HepG2 (cell line): Measurements from ENCODE around the gene MCM6. TPM values are rescaled to one million over a fixed set of nuclear protein-coding genes. Genes with fewer than 3 reads are reported as not detected.

ENCODE experiments used
- ATAC-seq: fragments of 200-7000 bp; cut with Tn5 transposase; 3 replicates; pipeline ENCODE4 v1.9.1; 2020; ENCODE audit warnings: mild to moderate bottlenecking, moderate library complexity
- BruUV-seq: library from RNA; stranded (reverse); fragments of 400-500 nt; replicated peaks from 2 replicates; lab custom pipeline; 2021; lab: Mats Ljungman, UMichigan
- CTCF ChIA-PET: fragments of 300-600 bp; formaldehyde crosslinking; extraction: SDS; loops from one replicate; lab custom pipeline; 2021; ENCODE audit warnings: low total read pairs, inconsistent platforms, low intra/inter-chr PET ratio; lab: Yijun Ruan, JAX
- POLR2A ChIA-PET: fragments of 350-600 bp; sonication (Branson Sonifier 250); formaldehyde crosslinking; loops from one replicate; lab custom pipeline; 2020; ENCODE audit warnings: antibody characterized with exemption, inconsistent platforms; lab: Yijun Ruan, JAX
- DNase-seq: peaks from one replicate; pipeline ENCODE4 v3.0.0-alpha.2; 2015; ENCODE audit warnings: low spot score
- FAIRE-seq: peaks from 3 replicates; lab custom pipeline; 2011; peaks lifted over from hg19 to GRCh38; lab: Jason Lieb, UNC
- H2AFZ ChIP-seq: one replicate; pipeline ENCODE4 v1.6.1; 2011; ENCODE audit warnings: low read length, inconsistent platforms
- H3K27ac ChIP-seq: fragments of 300-600 bp; 3 replicates; pipeline ENCODE4 v1.8.0; 2011; ENCODE audit warnings: mixed run types, mild to moderate bottlenecking, mixed read lengths, low read length, inconsistent platforms; ENCODE audit not compliant: insufficient read depth; ENCODE audit errors: extremely low read length
- H3K27me3 ChIP-seq, 2 experiments: fragments of 200-600 bp in 1 of 2; 2 replicates in 1 of 2; 3 replicates in 1 of 2; pipeline versions ENCODE4 v1.6.0 to v1.8.0; 2011; ENCODE audit warnings: low read length in 2 of 2, mild to moderate bottlenecking in 2 of 2, moderate library complexity in 2 of 2, inconsistent platforms in 1 of 2; ENCODE audit not compliant: insufficient read depth in 2 of 2, control insufficient read depth in 1 of 2
- H3K36me3 ChIP-seq, 2 experiments: fragments of 200-600 bp in 1 of 2; replicated peaks in 1 of 2; 2 replicates in 1 of 2; 3 replicates in 1 of 2; pipeline versions ENCODE4 v1.5.1 to v1.8.0; 2011; ENCODE audit warnings: low read length in 2 of 2, inconsistent platforms in 1 of 2; ENCODE audit not compliant: insufficient read depth in 2 of 2, control insufficient read depth in 1 of 2
- H3K4me1 ChIP-seq: 2 replicates; pipeline ENCODE4 v1.5.1; 2012; ENCODE audit warnings: low read length, inconsistent platforms; ENCODE audit not compliant: insufficient read depth
- H3K4me2 ChIP-seq: 2 replicates; pipeline ENCODE4 v1.6.0; 2011; ENCODE audit warnings: low read depth, low read length, inconsistent platforms
- H3K4me3 ChIP-seq, 3 experiments: fragments of 200-600 bp in 1 of 3; sonication (generic), shearing (Covaris generic) in 1 of 3; replicated peaks in 1 of 3; 2 replicates each; pipeline ENCODE4 v1.5.1; 2011 to 2016; ENCODE audit warnings: low read length in 3 of 3, inconsistent platforms in 2 of 3, low read depth in 2 of 3, mild to moderate bottlenecking in 2 of 3, control low read depth in 1 of 3, mixed read lengths in 1 of 3; ENCODE audit not compliant: insufficient read depth in 1 of 3
- H3K79me2 ChIP-seq: one replicate; pipeline ENCODE4 v1.6.1; 2011; ENCODE audit warnings: low read length, inconsistent platforms; ENCODE audit not compliant: insufficient read depth
- H3K9ac ChIP-seq: 2 replicates; pipeline ENCODE4 v1.6.0; 2011; ENCODE audit warnings: mild to moderate bottlenecking, low read depth, low read length, inconsistent platforms; ENCODE audit not compliant: insufficient read depth
- H3K9me3 ChIP-seq: 2 replicates; pipeline ENCODE4 v1.5.1; 2012; ENCODE audit warnings: mild to moderate bottlenecking, low read length
- H4K20me1 ChIP-seq: 2 replicates; pipeline ENCODE4 v1.6.0; 2011; ENCODE audit warnings: inconsistent platforms, mild to moderate bottlenecking, low read length, moderate library complexity; ENCODE audit not compliant: insufficient read depth
- EP300 ChIP-seq, 3 experiments: sonication (generic) in 1 of 3; formaldehyde crosslinking in 1 of 3; IDR thresholded peaks; 2 replicates each; pipeline versions ENCODE4 v1.5.1 to v1.6.1; 2011 to 2020; ENCODE audit warnings: low read depth in 2 of 3, low read length in 2 of 3, borderline replicate concordance in 1 of 3, improper control_type of control experiment in 1 of 3, mild to moderate bottlenecking in 1 of 3, missing genetic modification reagents in 1 of 3, moderate library complexity in 1 of 3
- PLRG1 ChIP-seq: fragments of 450-650 bp; conservative IDR thresholded peaks from 2 replicates; pipeline ENCODE4 v1.6.1; 2016
- ZNF121 ChIP-seq: sonication (generic); formaldehyde crosslinking; IDR thresholded peaks from 2 replicates; pipeline ENCODE4 v1.5.0; 2020; ENCODE audit warnings: mild to moderate bottlenecking, missing genetic modification reagents
- ZNF878 ChIP-seq: sonication (generic); formaldehyde crosslinking; IDR thresholded peaks from 2 replicates; pipeline ENCODE4 v1.8.1; 2023; ENCODE audit warnings: mild to moderate bottlenecking, missing genetic modification reagents, moderate library complexity
- WGBS: methylation state at CpG from one replicate; pipeline ENCODE4 v1.1.6; 2017; ENCODE audit warnings: low lambda C conversion rate; 5-methylcytosine and 5-hydroxymethylcytosine counted together
- in situ Hi-C: cut with HindIII; loops from 2 replicates; pipeline ENCODE4 v1.10.0; 2017; ENCODE audit warnings: low pct_unique_long_range_greater_than_20kb; ENCODE audit not compliant: extremely low pct_ligation_motif_present
- intact Hi-C: fragments of 100-400 bp; cut with micrococcal nuclease; formaldehyde crosslinking; loops from one replicate; pipeline ENCODE4 v1.10.0; 2022; ENCODE audit not compliant: unreplicated experiment
- polyA plus RNA-seq, 8 experiments: library from polyadenylated mRNA; depleted of rRNA in 3 of 8; stranded (reverse) in 7 of 8; unstranded in 1 of 8; fragments of >200 nt; fragmentation: Illumina TruSeq in 4 of 8; extraction: Trizol in 4 of 8; gene quantifications; 2 replicates each; pipeline versions ENCODE4 v1.2.1 to v1.2.3, GENCODE V29; 2011 to 2016; ENCODE audit warnings: low read depth in 4 of 8, missing spikeins in 1 of 8, mixed read lengths in 1 of 8; ENCODE audit not compliant: insufficient read depth in 1 of 8
- total RNA-seq, 5 experiments: library from RNA; depleted of rRNA; stranded (reverse); fragments of >200 nt; fragmentation: Illumina TruSeq; extraction: Trizol; gene quantifications; 2 replicates each; pipeline ENCODE4 v1.2.3, GENCODE V29; 2016; ENCODE audit warnings: low read depth in 1 of 5
- TF ChIP-seq, protein P1 (sequence below): fragments of 450-650 bp; IDR thresholded peaks from 2 replicates; pipeline ENCODE4 v1.6.1; 2017
- TF ChIP-seq, protein P2 (sequence below): IDR thresholded peaks from 2 replicates; pipeline ENCODE4 v1.6.1; 2016; ENCODE audit warnings: low read depth, borderline replicate concordance

MCM6 gene
- total and polyA plus RNA-seq, 2 of the 13 experiments (the other 11 are each of a cell fraction or from before 2014, with no cell fraction given): 9.7 to 18.7 TPM

DNA sequence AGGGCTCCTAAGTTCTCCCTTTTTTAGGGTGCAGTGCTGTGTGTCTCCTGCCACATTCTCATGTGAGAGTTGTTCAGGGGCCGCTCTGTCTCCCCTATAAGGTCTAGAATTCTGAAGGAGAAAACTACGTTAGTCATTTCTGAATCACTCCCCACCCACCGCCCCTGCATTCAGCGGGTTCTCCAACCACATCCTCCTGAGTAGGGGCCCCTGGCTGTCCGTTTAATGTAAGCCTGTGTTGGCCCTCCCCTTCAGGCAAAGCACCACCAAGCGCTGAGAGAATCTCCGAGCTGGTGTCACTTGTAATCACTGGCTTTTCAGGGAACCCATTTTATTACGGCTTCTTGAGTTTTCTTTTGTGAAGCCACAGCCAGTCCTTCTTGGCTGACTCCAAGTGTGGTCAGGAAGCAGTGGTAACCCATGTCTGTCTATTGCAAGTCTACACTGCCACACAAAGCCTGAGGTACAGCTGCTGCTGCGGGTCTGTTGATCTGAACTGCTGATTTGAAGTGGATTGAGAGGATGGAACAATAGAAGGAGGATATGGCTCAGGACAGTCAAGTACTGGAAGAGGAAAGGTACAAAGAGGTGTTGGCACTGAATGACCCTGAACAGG is 56.1 kb downstream of the MCM6 start:
- TF ChIP-seq, protein P1, sequence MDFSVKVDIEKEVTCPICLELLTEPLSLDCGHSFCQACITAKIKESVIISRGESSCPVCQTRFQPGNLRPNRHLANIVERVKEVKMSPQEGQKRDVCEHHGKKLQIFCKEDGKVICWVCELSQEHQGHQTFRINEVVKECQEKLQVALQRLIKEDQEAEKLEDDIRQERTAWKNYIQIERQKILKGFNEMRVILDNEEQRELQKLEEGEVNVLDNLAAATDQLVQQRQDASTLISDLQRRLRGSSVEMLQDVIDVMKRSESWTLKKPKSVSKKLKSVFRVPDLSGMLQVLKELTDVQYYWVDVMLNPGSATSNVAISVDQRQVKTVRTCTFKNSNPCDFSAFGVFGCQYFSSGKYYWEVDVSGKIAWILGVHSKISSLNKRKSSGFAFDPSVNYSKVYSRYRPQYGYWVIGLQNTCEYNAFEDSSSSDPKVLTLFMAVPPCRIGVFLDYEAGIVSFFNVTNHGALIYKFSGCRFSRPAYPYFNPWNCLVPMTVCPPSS: no peak
- no peak for TF ChIP-seq PLRG1
- TF ChIP-seq EP300 (IDR thresholded peaks at IDR 0.05; ENCODE audit: low read depth in 2 of 2, low read length in 2 of 2): no peak
- no peak for TF ChIP-seq EP300 (CRISPR knock-in tag; IDR thresholded peaks at IDR 0.05; ENCODE audit: borderline replicate concordance)
- TF ChIP-seq ZNF878 (CRISPR knock-in tag): no peak
- TF ChIP-seq, protein P2, sequence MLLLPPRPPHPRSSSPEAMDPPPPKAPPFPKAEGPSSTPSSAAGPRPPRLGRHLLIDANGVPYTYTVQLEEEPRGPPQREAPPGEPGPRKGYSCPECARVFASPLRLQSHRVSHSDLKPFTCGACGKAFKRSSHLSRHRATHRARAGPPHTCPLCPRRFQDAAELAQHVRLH (CRISPR knock-in tag): no peak
- no peak for TF ChIP-seq ZNF121 (CRISPR knock-in tag)
- FAIRE-seq (no peak), ATAC-seq (no peak), DNase-seq (no peak)
- no peaks in the 10 kb centered on the region for H3K79me2 ChIP-seq
- CTCF ChIA-PET: no interaction called here
- H3K4me3 ChIP-seq: no peak overlapping the region
- no peaks in the 10 kb centered on the region for H3K36me3 ChIP-seq
- no TSS peak for BruUV-seq
- in situ Hi-C loops: no loop called here
- no peak overlapping the region for H3K9ac ChIP-seq
- intact Hi-C loops: no loop called here
- POLR2A ChIA-PET: no interaction called here
- no peaks in the 10 kb centered on the region for H3K4me1 ChIP-seq
- no peak overlapping the region for H3K4me2 ChIP-seq
- no peaks in the 10 kb centered on the region; the same call in 1 of the 2 replicates for H3K9me3 ChIP-seq
- H3K27me3 ChIP-seq: peaks cover 0 to 8% of the 10 kb centered on the region in 2 experiments; a peak in 3 of 5 replicates
- no peak overlapping the region for H3K27ac ChIP-seq
- no peak overlapping the region for H2AFZ ChIP-seq
- no peaks in the 10 kb centered on the region for H4K20me1 ChIP-seq
- 37% methylated on average over 9 of the region's 9 CpGs for WGBS
